HG03139 (cell line): ENCODE data around the gene NBEA.

ENCODE experiments used
- ATAC-seq: cut with Tn5 transposase; IDR thresholded peaks from one replicate; pipeline ENCODE4 v1.9.1; 2021; ENCODE audit not compliant: unreplicated experiment

NBEA gene

DNA sequence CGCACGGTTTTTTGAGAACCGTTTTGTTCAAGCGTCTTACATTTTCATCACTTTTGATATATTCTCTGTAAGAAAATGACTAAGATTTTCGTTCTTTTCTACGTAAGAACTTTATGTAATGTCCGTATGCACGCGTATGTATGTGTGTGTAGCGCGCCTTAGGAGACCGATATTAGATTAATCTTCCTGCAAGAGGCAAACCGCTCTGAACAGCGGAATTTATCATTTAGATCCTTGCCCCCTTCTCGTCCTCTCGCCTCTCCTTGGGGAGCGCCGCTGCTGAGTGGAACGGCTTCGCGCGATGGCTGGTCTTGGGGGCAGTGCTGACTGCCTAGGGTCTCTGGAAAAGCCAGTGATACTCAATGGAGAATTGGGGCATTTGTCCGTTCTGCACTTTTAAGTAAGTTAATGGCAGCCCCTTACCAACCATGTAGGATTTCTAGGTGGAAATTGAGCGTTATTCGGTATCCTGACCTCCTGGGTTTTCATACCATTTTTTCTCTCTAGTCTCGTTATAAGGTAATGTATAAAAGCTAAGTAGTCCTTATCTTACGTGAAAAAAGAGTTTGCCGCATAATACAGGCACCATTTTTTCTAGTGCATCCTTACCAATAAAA, 529.7 kb downstream of the NBEA start:
- no peak for ATAC-seq

DNA sequence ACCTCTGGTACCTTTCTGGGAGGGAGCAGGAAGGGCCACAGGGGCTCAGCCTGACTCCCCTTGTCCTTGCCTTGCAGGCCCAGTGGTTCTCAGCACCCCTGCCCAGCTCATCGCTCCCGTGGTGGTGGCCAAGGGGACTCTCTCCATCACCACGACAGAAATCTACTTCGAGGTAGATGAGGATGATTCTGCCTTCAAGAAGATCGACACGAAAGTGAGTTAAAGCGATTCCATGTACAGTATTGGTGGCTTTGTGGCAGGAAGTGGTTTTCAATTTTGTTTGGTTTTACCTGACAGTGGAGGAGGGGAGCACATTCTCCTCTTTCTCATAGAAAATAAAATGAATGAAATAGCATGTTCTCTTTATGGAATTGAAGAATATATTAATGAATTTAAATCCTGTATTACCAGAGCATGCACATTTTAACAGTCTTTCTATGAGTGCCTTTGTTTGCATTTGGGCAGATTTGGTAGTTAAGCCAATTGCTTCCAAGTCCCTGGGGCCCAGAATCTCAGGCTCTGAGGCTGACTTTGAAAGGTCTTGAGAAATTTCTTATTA, 530.3 kb downstream of the NBEA start:
- ATAC-seq: no peak

DNA sequence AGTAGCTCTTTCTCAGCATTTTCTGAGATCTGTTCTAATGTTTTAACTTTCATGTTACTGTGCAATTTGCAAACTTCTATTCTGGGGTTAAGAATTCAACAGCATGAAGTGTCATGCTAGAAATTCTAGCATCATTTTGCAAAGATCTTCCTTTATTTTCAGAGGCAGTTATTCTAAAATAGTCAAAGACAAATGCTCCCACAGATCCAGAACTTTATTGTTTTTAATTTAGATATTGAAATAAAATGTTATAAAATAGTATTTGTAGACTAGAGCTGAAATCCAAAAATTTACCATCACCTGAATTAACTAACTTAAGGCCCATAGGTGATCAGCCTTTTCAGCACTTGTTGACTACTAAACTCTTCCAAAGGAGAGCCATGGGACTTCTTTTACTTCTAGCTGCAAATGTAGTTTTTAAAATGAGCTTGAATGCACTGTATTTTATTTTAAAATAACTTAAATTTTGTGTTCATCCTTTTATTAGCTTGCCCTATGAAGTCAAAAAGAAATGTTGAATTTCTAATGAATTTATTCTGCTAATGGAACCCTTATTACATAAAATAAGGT, 531.2 kb downstream of the NBEA start:
- no peak for ATAC-seq

DNA sequence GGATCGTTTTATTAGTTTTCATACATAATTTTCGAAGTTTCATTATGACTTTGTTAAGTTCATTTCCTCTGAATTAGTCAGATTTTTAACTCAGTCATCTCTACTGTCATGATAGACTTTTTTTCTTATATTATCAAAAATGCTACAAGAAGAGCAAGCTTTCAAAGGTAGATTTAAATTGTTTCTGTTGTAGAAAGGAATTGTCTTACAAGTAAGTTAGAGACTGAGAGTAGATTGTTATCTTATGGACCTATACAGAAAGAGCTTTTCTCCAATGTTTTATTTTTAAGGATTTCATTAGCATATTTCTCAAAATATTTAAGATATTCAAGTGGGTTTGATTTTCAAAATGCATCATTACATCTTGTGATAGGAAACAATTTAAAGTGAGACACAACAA, 531.7 kb downstream of the NBEA start:
- ATAC-seq: no peak

DNA sequence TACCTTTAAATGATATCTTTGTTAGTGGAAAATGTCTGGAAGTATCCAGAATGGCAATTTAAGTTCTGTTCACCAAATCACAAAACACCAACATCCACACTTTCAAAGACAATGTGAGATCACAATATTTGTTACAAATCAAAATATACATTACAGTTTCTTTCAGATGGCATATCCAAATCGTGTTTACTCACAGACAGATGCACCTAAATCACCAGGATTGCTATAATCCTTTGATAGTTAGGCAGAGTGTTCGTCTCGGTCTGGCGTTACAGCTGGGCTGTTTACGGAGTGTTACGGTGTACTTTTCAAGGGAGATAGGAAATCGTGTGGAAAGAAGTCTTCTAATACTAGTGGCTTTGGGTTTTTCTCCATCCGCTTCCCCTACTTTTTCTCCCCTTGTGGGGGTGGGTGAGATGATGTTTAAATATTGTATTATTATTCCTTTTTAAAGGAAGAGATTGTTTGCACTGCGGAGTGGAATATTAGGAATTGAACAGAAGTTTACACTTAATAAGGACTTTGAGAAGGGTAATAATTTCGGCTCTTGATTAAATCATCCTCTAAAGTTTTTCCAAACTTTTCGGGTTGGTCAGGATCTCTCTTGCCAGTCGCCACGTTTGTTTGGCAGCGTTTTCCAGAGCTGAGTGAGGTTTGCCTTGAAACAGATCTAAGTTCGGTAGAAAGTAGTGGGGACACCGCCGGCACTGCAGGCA, 532.6 kb downstream of the NBEA start:
- no peak for ATAC-seq

DNA sequence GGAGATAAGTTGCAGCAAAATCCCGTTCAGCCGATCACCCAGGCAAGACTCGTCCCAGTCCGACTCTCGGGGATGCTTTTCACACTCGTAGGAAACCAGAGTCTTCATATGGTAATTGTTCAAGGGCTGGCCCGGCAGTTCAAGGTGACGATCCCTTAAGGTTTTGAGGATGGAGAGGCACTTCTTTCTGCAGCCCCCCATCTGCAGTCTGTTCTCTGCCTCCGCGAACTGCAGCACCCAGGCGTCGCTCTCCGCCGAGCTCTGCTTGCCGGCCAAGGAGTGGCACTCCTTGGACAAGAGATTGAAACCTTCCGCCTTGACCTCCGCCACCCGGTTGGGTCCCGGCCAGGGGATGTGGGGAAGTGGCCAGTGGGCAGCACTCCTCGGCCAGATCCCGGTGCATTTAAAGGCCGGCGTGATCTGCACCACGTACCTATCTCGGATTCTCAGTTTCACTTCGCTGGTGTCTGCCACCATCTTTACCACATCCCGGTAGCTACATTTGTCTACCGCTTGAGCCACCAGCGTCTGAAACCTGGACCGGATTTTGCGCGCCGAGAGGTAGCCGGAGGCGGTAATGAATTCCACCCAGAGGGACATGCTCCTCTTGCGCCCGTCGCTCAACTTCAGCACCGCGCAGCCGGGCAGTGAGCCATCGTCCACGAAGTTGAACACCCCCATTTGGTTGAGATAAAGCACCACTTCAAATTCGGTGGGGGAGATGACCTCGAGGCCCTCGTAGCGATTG, 533.3 kb downstream of the NBEA start:
- no peak for ATAC-seq

DNA sequence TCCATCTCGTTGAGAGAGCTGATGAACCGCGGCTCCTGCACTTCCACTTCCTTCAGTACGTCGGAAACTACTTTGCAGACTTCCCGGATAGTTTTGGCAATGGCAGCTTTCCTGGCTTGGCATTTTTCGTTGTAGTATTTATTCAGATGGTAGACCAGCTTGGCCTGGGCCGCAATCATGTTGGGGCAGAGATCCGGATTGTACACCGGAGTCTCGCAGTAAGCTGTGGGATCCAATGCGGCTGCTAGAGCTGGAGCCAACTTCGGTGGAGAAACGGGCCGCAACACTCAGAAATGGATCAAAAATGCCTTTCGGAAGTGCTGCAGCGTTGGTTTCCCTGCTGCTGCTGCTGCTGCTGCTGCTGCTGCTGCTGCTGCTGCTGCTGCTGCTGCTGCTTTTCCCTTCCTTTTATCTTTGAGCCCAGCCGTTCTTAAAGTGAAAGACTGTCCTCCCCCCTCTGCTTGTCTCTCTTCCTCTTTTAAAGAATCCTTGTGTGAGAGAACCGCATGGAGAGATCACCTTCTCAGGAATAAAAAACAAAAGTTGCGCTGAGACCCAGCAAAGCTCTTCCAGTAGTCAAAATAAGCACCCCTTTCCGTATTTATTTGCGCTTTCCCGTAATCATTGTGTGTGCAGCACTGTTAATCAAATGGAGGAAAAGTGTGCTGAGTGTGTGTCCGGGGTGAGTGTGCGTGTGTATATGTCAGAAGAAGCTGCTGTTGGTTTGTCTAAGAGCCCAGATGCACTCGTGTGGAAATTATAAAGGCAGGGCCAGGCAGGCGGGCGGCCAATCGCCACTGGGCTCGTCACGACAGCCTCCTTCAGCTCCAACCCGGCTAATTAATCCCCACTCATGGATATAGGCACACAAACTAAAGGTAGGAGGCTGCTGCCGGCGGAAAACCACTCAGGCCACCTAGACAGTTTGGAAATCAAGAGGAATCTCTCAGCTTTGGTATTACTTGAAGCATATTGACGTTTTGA, 534.2 kb downstream of the NBEA start, which contains the start of gene MAB21L1:
Gene MAB21L1, minus strand, starts transcription at position 730 of the 984 bp plus-strand sequence. Its CDS starts 551 bp downstream, at position 179.
- ATAC-seq: no peak

DNA sequence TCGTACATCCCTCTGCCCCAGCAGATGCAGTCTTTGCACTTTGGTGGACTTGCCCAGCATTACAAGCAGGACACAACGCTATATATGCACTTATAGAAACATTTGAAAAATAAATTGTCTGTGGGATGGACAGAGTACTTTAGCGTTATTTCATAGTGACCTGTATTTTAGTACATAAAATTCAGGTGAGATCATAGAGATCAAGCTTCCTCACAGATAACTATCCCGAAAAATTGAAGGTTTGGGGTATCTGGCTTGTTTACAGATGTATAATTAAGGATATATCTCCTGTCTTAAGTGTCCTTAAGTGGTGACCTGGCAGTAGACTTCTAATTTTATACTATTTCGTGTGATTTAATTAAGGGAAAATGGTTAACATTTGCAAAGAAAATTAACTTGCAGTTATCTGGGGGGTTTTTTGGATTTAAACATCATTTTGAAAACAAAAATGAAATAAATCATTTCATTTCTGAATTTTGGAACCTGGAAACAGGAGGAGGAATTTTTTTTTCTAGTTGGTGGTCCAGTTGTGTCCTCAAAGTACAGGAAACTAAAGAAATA, 535.4 kb downstream of the NBEA start:
- ATAC-seq: no peak

DNA sequence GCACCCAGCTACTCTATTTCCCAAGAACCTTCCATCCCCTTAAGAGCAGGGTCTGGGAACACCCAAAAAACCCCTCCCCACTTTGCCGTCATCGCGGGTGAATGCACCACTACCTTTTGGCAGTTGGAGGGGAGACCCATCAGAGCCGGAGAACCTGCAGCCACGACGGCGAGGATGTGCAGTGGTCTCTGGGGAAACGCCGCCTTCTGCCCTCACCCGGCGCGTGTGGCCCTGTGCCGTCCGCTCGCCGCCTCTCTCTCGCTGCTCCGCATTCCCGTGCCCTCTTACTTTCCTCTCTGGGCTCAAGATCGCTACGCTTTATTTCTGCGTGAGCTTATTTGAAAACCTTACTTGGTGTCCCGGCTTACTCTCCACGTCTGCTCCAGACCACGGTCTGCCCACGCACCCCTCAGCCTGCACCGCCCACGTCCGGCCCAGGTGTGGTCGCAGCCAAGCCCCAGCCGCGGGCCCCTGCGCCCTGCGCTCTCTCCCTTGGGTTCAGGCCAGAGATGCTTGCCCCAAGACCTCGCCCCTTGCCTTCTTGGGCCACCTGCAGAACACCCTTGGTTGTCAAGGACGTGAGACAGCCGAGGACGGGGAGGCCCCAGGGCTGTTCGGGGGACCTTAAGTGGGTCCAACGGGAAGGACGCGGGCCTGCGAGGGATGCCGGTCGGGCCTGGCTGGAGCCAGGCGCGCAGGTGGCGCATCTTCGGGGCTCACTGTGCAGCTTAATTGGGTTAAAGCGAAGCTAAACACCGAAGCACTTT, 536.4 kb downstream of the NBEA start:
- ATAC-seq: no peak

DNA sequence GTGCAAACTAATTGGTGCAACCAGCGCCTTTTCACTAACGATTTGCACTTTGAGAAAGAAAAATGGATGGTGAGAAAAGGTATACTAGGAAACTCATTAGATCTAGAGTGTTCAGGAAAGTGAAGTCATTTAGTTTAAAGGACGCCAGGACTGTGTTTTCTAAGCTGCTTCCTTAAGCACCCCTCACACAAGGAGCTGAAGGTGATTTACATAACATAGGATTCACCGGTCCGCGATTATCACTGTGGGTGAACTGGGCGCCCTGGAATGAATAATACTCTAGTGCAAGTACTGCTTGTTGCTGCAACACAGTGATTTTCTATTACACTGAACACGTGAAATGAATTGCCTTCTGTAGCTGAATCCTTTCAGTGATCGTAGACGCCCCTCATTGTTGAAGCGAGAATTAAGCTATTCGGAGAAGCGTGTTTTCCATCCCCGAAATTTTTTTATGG, 537.0 kb downstream of the NBEA start:
- ATAC-seq: no peak

DNA sequence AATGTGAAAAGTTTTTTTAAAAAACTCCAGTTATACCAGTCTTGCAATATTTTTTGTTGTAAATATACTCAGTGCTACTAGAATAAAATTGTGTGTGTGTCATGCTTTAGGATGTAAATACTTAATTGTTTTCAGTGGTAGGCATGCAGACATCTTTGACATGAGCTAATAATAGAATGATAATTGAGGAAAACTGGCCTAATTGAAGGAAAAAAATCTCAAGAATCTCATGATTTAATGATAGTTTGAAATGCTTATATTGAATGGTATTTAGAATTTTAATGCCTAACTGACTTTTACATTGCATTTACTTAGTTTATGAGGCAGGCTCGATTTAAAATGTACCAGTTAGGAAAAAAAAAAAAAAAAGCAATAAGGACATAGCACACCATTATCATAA, 537.6 kb downstream of the NBEA start:
- no peak for ATAC-seq

DNA sequence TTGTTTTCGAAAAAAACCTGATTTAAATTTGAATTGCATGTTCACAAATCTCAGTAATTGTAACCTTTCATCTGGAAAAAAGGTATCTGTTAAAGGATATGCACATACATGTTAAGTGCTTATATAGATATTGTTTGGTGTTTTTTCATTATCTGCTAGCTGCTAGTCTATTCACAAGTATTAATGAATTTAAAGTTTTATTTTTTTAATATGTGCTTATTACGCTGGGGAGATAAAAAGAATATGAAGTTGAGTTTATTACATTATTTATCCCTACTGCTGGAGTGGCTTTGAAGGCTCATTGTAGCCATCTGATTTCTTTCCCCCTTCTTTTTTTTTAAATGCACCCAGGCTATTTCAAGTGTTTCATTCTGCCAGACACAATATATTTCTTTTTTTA, 538.3 kb downstream of the NBEA start:
- ATAC-seq: no peak

DNA sequence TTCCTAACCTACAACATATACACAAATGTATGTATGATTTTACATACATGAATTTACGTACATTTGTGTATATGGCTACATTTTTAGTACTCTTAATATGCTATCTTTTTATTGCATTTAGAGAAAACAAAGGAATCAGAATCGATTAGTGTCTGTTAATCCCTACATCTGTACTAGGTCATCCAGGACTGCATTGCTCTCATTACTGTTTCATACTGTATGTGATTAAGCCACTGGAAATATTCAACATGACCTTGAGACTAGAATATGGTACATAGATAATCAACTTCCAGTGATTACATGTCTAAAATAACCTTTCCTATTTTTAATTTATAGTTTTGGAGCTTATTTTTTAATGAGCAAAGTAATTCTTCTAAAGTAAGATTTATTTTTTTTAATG, 539.7 kb downstream of the NBEA start:
- no peak for ATAC-seq

DNA sequence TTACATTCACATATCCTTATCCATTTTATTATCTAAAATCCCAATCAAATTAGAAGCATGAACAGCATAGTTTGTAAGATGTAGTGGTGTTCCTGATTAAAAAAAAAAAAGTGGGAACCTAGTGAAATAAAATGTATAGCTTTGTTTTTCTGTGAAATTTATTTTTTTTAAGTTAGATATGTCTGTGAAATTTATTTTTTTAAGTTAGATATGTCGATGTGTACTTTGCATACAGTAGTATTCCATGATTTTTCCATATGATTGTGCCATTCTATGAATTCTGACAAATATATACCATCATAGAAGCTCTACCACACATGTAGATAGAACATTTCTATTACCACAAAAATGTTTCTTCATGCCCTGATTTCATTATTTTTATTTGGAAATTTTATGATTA, 540.5 kb downstream of the NBEA start:
- no peak for ATAC-seq

DNA sequence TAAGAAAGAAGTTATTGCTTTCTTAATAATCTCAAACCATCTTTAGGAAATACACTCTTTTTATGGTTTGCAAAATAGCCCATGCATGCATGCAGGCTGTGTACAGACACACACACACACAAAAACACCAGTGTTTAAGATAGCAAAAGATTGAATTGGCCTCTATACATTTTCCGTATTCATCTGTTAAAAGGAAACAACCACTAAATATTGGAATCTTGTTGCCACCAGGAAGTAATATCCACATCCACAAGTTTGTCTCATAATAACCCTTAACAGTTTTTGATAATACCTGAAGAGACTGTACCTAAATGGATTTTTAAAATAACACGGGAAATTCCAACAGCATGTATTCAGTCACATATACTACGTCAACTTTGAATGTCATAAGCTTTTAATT, 541.7 kb downstream of the NBEA start:
- no peak for ATAC-seq

DNA sequence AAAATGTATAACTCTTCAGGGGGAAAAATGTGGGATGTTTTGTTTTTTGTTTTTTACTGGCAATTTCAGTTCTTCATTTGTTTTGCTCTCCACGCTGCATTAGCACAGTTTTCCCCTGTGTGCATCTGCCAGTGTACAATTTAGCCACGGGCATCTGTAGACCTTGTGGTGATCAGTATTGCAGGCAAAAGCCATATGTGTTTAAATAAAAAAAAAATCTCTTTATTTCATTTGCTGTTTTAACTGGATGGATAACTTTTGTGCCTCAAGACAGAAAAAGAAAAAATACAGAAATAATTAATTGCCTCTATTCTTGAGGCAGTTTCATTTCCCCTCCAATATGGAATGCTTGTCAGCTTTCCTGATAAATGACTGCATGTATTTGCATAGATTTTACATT, 542.3 kb downstream of the NBEA start:
- no peak for ATAC-seq

DNA sequence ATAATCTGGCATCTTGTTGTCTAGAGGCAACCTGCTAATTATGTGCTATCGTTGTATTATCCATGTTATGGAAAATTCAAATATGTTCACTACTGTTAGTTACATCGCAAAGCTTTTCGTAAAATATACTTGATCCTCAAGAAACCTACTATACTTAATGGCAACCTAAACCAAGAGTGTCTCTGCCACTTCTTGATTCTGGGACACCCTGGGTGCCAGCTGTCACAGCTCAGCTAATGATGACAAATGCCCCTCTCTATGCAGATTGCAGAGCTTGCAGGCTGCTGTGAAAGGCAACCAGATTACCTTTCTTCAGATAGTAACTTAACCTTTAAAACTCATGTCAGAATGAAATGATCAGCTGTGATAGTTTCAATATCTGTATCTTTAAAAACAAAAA, 543.4 kb downstream of the NBEA start:
- no peak for ATAC-seq

DNA sequence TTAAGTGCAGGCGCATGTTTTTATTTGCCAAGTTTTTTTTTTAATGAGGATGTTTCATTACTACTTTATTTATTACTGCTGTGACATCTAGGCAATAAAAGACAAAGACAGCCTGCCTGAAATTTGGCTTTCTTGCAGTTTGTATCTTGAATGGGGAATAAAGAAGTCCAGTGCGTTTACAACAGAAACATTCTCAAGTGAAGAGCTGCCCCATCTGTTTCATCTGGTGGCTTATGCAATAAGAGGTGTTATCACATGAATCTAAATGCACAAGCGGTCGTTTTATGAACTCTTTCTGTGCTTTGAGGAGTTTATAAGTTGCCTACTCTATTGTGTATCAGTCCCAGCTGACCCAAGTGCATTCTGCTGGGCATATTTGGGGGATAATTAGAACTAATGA, 547.0 kb downstream of the NBEA start:
- ATAC-seq: no peak

DNA sequence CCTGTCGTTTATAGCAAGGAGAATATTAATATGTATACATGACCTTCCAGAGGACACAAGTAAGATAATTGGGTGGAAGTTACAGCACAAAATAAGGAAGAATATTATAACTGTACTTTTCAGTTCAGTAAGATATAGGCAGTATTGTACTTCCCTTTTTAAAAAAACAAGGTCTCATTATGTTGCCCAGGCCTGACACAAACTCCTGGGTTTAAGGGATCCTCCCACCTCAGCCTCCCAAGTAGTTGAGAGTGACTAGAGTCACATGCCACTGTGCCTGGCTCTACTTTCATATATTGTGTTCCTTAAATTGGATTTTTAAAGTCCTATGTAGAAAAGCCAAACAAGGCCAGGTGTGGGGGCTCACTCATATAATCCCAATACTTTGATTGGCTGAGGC, 553.9 kb downstream of the NBEA start:
- no peak for ATAC-seq
